NCI-H1048 (cell line): ENCODE results near the gene PTCD2.
"Not testable (repeated sequence)": the region's sequence is repeated elsewhere in the genome, so short reads cannot be mapped to it uniquely, and the experiment has no call there.

ENCODE experiments used
- DNase-seq: peaks from one replicate; lab custom pipeline; 2025; lab: John Stamatoyannopoulos, UW

PTCD2 gene

GRCh38 chr5:72296256-72296655, 23.9 kb upstream of the PTCD2 start:
- no peak for DNase-seq

GRCh38 chr5:72298136-72298535, 22.0 kb upstream of the PTCD2 start:
- DNase-seq, result not testable (repeated sequence)

GRCh38 chr5:72298711-72299110, 21.5 kb upstream of the PTCD2 start:
- DNase-seq, result no peak

- DNase-seq, result no peak
Observed at GRCh38 chr5:72300590-72301339, 19.4 kb upstream of the PTCD2 start.

GRCh38 chr5:72301557-72301956, 18.6 kb upstream of the PTCD2 start:
- no peak for DNase-seq

GRCh38 chr5:72302171-72302570, 18.0 kb upstream of the PTCD2 start:
- no peak for DNase-seq

- no peak for DNase-seq
Observed at GRCh38 chr5:72305194-72306142, 14.7 kb upstream of the PTCD2 start.

GRCh38 chr5:72307573-72307967, 12.6 kb upstream of the PTCD2 start:
- DNase-seq, result no peak

- peak; percentile 94 for DNase-seq
Observed at GRCh38 chr5:72307968-72308852, 12.0 kb upstream of the PTCD2 start.

GRCh38 chr5:72308853-72309191, 11.4 kb upstream of the PTCD2 start:
- DNase-seq, result no peak

- no peak for DNase-seq
Observed at GRCh38 chr5:72313141-72313540, 7.0 kb upstream of the PTCD2 start.

- DNase-seq, result no peak
Observed at GRCh38 chr5:72314571-72315172, 5.5 kb upstream of the PTCD2 start.

GRCh38 chr5:72319435-72319975, 668 bp upstream of the PTCD2 start:
- DNase-seq, result not testable (repeated sequence)

- no peak for DNase-seq
Observed at GRCh38 chr5:72324189-72324825, 4.1 kb downstream of the PTCD2 start.

- no peak for DNase-seq
Observed at GRCh38 chr5:72325566-72326305, 5.6 kb downstream of the PTCD2 start.

GRCh38 chr5:72326306-72326649, 6.1 kb downstream of the PTCD2 start:
- no peak for DNase-seq

GRCh38 chr5:72328172-72328571, 8.0 kb downstream of the PTCD2 start:
- DNase-seq, result no peak

- no peak for DNase-seq
Observed at GRCh38 chr5:72330712-72331111, 10.5 kb downstream of the PTCD2 start.

GRCh38 chr5:72337159-72337558, 17.0 kb downstream of the PTCD2 start:
- no peak for DNase-seq

GRCh38 chr5:72338689-72339209, 18.6 kb downstream of the PTCD2 start:
- no peak for DNase-seq
